ENCODE results near the gene GPATCH4.

DNA sequence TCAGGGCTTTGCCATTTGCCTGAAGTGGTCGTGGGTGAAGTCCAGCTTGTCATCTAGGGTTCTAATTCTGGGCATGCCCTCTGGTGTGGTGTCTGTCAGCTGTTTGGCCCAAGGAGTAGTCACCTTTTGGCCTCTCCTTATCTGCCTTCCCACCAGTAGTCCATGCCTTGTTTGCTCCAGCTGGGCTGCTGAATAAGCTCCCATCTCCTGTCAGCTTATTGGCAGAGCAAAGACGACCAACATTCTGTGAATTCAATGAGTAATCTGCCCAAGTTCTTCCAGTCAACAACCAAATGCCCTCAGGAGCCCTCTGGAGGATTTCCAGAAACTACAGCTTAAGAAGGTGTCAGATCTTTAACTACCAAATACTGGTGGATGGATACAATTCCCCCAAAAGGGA lies 47.7 kb upstream of the GPATCH4 start:
- TF ChIP-seq, protein P1, sequence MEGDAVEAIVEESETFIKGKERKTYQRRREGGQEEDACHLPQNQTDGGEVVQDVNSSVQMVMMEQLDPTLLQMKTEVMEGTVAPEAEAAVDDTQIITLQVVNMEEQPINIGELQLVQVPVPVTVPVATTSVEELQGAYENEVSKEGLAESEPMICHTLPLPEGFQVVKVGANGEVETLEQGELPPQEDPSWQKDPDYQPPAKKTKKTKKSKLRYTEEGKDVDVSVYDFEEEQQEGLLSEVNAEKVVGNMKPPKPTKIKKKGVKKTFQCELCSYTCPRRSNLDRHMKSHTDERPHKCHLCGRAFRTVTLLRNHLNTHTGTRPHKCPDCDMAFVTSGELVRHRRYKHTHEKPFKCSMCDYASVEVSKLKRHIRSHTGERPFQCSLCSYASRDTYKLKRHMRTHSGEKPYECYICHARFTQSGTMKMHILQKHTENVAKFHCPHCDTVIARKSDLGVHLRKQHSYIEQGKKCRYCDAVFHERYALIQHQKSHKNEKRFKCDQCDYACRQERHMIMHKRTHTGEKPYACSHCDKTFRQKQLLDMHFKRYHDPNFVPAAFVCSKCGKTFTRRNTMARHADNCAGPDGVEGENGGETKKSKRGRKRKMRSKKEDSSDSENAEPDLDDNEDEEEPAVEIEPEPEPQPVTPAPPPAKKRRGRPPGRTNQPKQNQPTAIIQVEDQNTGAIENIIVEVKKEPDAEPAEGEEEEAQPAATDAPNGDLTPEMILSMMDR (conservative IDR thresholded peaks at IDR 0.05; ENCODE audit: low read depth, low read length) = no peak
- no peak for TF ChIP-seq EZH2 (IDR thresholded peaks at IDR 0.05; ENCODE audit: low read length, unreplicated experiment)

Measured in PC-3 (cell line).